Subcutaneous adipose tissue (tissue), 4 donors: ENCODE data around the gene RCAN2. TPM values are rescaled to one million over a fixed set of nuclear protein-coding genes. Genes with fewer than 3 reads are reported as not detected.

Source experiments
- CTCF ChIP-seq: fragments of 450-650 bp; IDR thresholded peaks from one replicate; pipeline ENCODE4 v1.5.1; 2016; ENCODE audit warnings: low read depth, mild to moderate bottlenecking, control low read depth, antibody characterized with exemption, moderate library complexity
- total RNA-seq, 4 donors: library from RNA; depleted of rRNA; stranded (reverse); fragments of >200 nt; gene quantifications; one replicate each; pipeline ENCODE4 v1.1.0, GENCODE V29; 2016

RCAN2 gene
- total RNA-seq, 4 donors from 2014 or later, result 8.8 to 17.2 (median 13.7) TPM

GRCh38 chr6:46175446-46175845 lies 315.8 kb downstream of the RCAN2 start:
- no peak for TF ChIP-seq CTCF

- TF ChIP-seq CTCF, result no peak
These were observed 316.3 kb downstream of the RCAN2 start for GRCh38 chr6:46174904-46175303.

- TF ChIP-seq CTCF, result no peak
These were observed 319.1 kb downstream of the RCAN2 start for GRCh38 chr6:46172176-46172575.

Other genes starting within 250 kb of the RCAN2 start
- gene CYP39A1, start 161.4 kb upstream of the RCAN2 start, total RNA-seq, result 1 to 10 TPM in 2 of 4 donors, under 1 TPM in 2; 0.88 to 2.0 (median 1.1) TPM
- gene SLC25A27, start 161.5 kb upstream of the RCAN2 start, total RNA-seq, result 10 to 100 TPM; 20.7 to 36.7 (median 28.2) TPM
- 1 to 10 TPM in 1 of 4 donors, under 1 TPM in 3; 0.51 to 2.1 (median 0.82) TPM for gene TDRD6, start 196.4 kb upstream of the RCAN2 start, total RNA-seq
- 10 to 100 TPM in 1 of 4 donors, 1 to 10 TPM in 3; 2.4 to 65.6 (median 3.8) TPM for gene PLA2G7, start 243.9 kb upstream of the RCAN2 start, total RNA-seq